NCI-H1436 treated with DMSO at 0.1 percent for 48 hours (cell line): Measurements from ENCODE around the gene FBXO41.

Experiments
- DNase-seq: peaks from one replicate; lab custom pipeline; 2025; lab: John Stamatoyannopoulos, UW

The FBXO41 gene

GRCh38 chr2:73239776-73240175 lies 44.5 kb downstream of the FBXO41 start:
- DNase-seq: no peak

GRCh38 chr2:73238976-73239375 lies 45.3 kb downstream of the FBXO41 start:
- DNase-seq: no peak

- DNase-seq: no peak
Observed at GRCh38 chr2:73238149-73238548, 46.1 kb downstream of the FBXO41 start.

- DNase-seq: no peak
Observed at GRCh38 chr2:73237168-73237567, 47.1 kb downstream of the FBXO41 start.

- DNase-seq: no peak
Observed at GRCh38 chr2:73235315-73236028, 48.8 kb downstream of the FBXO41 start.

GRCh38 chr2:73233932-73234832 lies 50.1 kb downstream of the FBXO41 start, which contains the start of gene CCT7:
TSS of gene CCT7 (plus strand) at chr2:73234308. CDS start at chr2:73234379, 71 bp downstream.
- DNase-seq: peak; percentile 53

GRCh38 chr2:73233154-73233931 lies 50.9 kb downstream of the FBXO41 start, which contains the start of gene PRADC1:
TSS of gene PRADC1 (minus strand) at chr2:73233239. CDS start at chr2:73233160, 79 bp downstream.
- peak; percentile 96 for DNase-seq

GRCh38 chr2:73232403-73233153 lies 51.7 kb downstream of the FBXO41 start:
- no peak for DNase-seq

- no peak for DNase-seq
Observed at GRCh38 chr2:73228631-73229030, 55.6 kb downstream of the FBXO41 start.

- DNase-seq: no peak
Observed at GRCh38 chr2:73227086-73227485, 57.2 kb downstream of the FBXO41 start.

- DNase-seq: no peak
Observed at GRCh38 chr2:73225513-73226360, 58.5 kb downstream of the FBXO41 start.

- DNase-seq: no peak
Observed at GRCh38 chr2:73223821-73224220, 60.5 kb downstream of the FBXO41 start.

GRCh38 chr2:73218298-73218697 lies 66.0 kb downstream of the FBXO41 start:
- DNase-seq: no peak

GRCh38 chr2:73217826-73218225 lies 66.5 kb downstream of the FBXO41 start:
- DNase-seq: no peak

GRCh38 chr2:73217160-73217559 lies 67.1 kb downstream of the FBXO41 start:
- no peak for DNase-seq

GRCh38 chr2:73215254-73215653 lies 69.0 kb downstream of the FBXO41 start:
- DNase-seq: no peak

GRCh38 chr2:73214120-73215035 lies 69.9 kb downstream of the FBXO41 start, which contains the start of gene SMYD5:
TSS of gene SMYD5 (plus strand) at chr2:73214245. CDS start at chr2:73214267, 22 bp downstream.
- no peak for DNase-seq

GRCh38 chr2:73212448-73213176 lies 71.7 kb downstream of the FBXO41 start:
- DNase-seq: peak; percentile 17

GRCh38 chr2:73212098-73212447 lies 72.2 kb downstream of the FBXO41 start:
- no peak for DNase-seq
